NB4 (cell line): ENCODE measurements around the gene SMAD3.

Experiments used
- DNase-seq: peaks from one replicate; pipeline ENCODE4 v3.0.0; 2010; ENCODE audit warnings: low read depth
- H3K4me3 ChIP-seq: one replicate; pipeline ENCODE4 v1.5.1; 2011; ENCODE audit warnings: mild to moderate bottlenecking, low read depth, low read length, moderate library complexity
- MYC ChIP-seq: IDR thresholded peaks from 2 replicates; pipeline ENCODE4 v1.6.1; 2011; ENCODE audit warnings: low read depth, low read length
- POLR2A ChIP-seq: IDR thresholded peaks from 2 replicates; pipeline ENCODE4 v1.6.1; 2011; ENCODE audit warnings: mild to moderate bottlenecking; ENCODE audit not compliant: insufficient read length; ENCODE audit errors: extremely low read depth
- TF ChIP-seq, protein P1 (sequence below): IDR thresholded peaks from 2 replicates; pipeline ENCODE4 v1.6.1; 2011; ENCODE audit warnings: low read depth, low read length
- TF ChIP-seq, protein P2 (sequence below): IDR thresholded peaks from one replicate; pipeline ENCODE4 v1.5.1; 2012; ENCODE audit warnings: low read depth, low read length

The SMAD3 gene

DNA sequence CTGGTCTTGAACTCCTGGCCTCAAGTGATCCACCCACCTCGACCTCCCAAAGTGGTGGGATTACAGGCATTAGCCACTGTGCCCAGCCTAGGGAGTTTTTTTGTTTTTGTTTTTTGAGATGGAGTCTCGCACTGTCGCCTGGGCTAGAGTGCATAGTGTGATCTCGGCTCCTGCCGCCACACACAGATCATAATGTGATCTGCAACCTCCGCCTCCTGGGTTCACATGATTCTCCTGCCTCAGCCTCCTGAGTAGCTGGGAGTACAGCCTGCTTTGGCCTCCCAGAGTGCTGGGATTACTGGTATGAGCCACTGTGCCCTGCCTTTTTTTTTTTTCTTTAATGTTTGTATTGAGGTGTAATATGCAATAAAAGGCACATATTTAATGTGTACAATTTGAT lies 78.2 kb downstream of the SMAD3 start:
- DNase-seq = no peak
- no peak overlapping the region for H3K4me3 ChIP-seq
- TF ChIP-seq, protein P1, sequence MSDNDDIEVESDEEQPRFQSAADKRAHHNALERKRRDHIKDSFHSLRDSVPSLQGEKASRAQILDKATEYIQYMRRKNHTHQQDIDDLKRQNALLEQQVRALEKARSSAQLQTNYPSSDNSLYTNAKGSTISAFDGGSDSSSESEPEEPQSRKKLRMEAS = no peak
- TF ChIP-seq, protein P2, sequence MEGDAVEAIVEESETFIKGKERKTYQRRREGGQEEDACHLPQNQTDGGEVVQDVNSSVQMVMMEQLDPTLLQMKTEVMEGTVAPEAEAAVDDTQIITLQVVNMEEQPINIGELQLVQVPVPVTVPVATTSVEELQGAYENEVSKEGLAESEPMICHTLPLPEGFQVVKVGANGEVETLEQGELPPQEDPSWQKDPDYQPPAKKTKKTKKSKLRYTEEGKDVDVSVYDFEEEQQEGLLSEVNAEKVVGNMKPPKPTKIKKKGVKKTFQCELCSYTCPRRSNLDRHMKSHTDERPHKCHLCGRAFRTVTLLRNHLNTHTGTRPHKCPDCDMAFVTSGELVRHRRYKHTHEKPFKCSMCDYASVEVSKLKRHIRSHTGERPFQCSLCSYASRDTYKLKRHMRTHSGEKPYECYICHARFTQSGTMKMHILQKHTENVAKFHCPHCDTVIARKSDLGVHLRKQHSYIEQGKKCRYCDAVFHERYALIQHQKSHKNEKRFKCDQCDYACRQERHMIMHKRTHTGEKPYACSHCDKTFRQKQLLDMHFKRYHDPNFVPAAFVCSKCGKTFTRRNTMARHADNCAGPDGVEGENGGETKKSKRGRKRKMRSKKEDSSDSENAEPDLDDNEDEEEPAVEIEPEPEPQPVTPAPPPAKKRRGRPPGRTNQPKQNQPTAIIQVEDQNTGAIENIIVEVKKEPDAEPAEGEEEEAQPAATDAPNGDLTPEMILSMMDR = no peak
- TF ChIP-seq POLR2A = no peak
- no peak for TF ChIP-seq MYC

DNA sequence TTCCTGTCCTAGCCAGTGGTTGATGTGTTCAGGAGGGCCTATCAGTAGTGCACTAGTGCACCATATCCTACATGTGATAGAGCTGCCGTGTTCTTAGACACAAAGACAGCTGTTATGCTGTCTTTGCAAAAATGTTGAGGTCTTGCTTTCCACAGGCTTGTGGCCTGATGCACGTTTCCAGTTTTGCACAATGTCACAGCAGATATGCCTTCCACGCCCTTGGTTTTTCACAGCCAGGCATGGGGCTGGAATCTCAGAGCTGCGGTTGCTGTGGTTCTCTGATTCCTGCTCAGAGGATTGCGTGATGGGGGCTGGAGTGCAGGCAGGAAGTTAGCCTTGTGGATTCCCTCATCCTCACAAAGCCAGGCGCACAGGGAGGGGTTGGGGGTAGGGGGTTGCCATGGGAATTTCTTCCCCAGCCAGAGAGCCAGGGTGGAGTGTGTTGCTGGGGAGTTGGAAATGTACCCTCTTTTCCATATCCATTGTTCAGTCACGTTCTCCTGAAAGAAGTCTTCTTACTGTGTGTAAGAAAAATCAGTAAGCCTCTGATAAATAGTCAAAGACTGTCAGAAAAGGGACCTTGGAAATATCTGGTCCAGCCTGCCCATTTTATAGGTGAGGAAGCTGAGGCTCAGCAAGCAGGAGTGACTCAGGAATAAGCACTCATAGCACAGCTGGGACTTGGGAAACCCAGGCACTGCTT lies 79.4 kb downstream of the SMAD3 start:
- DNase-seq = peak; percentile 40
- TF ChIP-seq POLR2A (no peak), MYC (no peak)
- TF ChIP-seq, protein P1 = no peak
- TF ChIP-seq, protein P2 = no peak
- no peak overlapping the region for H3K4me3 ChIP-seq

DNA sequence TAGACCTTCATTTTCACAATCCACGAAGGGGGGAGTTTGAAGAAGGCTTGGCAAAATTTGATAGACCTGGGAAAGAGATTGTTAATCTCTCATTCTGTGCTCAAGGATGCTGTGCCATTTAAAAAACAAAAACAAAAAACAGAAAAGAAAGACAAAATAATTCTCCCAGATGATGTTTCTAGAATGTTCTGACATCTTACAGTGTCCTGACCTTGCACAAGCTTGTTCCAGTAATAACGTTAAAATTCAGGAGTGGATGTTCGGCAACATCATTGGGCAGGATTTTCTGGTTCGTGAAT lies 79.9 kb downstream of the SMAD3 start:
- TF ChIP-seq, protein P2 = no peak
- TF ChIP-seq POLR2A (no peak), MYC (no peak)
- TF ChIP-seq, protein P1 = no peak
- H3K4me3 ChIP-seq = no peak overlapping the region
- DNase-seq = no peak

DNA sequence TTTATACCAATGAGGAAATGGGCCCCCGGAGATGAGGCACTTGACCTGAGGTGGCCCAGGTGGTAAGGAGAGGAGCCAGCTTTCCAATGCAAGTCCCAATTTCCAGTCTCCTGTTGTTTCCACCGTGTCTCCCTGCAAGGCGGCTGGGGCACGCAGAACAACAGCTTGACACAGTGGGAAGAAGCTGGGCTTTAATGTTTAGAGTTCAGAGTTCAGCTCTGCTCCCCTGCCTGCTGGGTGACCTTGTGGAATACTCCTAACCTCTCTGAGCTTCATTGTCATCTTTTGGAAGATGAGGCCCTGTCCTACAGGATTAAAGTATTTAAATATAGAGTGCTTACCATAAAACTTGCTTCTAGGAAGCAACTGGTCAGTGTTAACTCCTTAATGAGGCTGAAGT lies 80.3 kb downstream of the SMAD3 start:
- no peak for DNase-seq
- TF ChIP-seq POLR2A = no peak
- H3K4me3 ChIP-seq = no peak overlapping the region

DNA sequence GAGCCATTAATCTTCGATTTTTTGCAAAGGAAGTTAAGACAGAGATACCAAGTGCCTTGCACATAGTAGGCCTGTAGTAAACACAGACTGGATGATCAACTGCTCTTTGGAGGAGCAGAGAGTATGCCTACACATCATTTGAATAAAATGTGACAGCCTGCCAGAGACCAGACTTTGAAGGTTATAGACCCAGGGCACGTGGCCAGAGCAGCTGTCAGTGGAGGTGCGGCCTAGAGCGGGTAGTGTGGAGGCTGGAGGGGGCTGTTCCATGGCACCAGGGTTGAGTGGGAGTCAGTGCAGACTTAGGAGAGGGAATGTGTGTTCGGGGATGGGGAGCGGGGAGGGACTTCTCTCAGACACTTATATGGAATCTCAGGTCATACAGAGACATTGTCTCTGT lies 80.8 kb downstream of the SMAD3 start:
- DNase-seq = no peak
- no peak overlapping the region for H3K4me3 ChIP-seq
- no peak for TF ChIP-seq MYC

DNA sequence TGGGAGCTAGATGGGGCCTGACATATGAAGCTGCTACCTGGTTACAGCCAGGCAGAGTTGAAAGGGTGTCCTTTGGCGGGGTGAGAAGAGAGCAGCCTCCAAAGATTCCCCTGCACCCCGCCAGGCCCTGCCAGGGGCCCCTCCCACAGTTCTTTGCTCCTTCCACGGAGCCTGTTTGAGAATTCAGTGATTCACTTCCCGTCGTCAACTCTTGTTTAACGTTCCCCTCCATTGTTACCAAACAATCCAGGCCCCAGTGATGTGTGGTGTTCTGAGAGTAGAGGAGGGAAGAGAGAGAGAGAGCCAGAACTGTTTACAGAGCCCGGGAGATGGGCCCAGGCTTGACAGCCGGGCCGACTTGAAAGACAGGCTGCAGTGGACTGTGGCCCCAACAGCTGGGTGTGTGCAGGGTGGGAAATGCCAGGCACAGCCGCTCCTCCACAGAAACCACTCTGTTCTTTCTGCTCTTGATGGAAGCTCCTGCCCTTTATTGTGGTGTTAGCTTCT lies 81.5 kb downstream of the SMAD3 start:
- DNase-seq = peak; percentile 47
- TF ChIP-seq MYC = no peak
- TF ChIP-seq POLR2A = no peak
- TF ChIP-seq, protein P1 = no peak
- no peak overlapping the region for H3K4me3 ChIP-seq

DNA sequence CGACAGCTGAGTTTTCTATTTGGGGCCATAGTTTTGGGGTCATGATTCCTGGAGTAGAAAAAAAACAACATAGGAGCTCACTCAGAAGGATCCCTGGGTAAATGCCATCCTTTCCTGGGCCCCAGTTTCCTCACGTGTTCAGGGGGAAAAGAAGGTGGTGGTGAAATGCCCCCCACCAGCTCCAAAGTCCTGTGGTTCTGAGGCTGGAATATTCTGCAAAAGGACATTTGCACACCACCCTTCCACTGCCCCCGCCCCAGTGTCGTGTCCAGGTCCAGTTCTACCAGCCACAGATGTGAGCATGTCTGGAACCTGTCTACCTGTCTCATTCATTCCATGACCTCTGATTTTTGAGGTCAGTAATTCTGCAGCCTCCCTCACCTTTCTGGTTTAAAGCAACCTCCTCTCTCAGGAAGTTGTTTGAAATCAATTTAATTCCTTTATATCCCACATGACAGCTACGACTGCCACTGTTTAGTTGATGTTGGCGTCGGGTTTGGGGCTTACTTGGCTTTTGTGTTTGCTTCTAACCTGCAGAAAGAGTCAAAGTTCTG lies 82.1 kb downstream of the SMAD3 start:
- no peak for TF ChIP-seq MYC
- no peak for TF ChIP-seq POLR2A
- TF ChIP-seq, protein P1 = no peak
- TF ChIP-seq, protein P2 = no peak
- no peak overlapping the region for H3K4me3 ChIP-seq
- no peak for DNase-seq
